DMS53 treated with DMSO at 0.1 percent for 48 hours (cell line): ENCODE results near the gene LAMB3.

ENCODE experiments used
- DNase-seq: peaks from one replicate; lab custom pipeline; 2025; ENCODE audit not compliant: unreplicated experiment; lab: John Stamatoyannopoulos, UW

Gene LAMB3

DNA sequence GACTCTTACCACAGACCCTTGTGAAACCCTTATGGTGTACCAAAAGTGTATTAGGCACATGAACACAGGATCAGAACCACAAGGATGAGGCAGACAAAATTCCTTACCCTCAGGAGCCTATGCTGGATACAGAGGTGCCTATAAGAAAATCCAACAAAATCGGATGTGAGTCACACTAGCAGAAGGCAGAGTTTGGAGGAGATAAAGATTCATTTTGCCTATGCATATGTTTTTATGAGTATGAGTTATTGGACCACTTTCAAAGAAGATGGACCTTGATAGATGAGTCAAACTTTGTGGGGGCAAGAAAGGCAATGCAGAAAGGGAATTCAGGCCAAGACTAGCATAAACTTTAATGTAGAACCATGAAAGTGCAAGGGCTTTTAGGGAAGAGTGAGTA lies 51.7 kb downstream of the LAMB3 start:
- DNase-seq: no peak

DNA sequence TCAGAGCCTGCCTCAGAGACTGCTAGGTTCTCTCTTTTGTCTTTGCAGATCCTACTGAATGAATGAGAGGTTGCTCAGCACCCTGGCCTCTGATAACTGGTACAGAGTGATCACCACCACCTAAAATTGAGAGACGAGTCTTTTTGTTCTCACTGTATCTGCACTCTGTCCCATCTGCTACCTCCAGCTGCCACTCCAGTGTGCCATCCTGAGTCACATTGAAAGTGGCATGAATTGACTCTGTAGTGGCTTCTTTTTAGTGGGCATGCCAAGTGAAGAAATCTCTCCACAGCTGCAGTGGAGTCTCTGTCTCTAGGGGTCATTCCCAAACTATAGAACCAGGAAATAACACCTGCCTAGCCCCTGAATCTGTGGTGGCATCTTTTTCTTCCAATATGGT lies 54.0 kb downstream of the LAMB3 start:
- DNase-seq: no peak

DNA sequence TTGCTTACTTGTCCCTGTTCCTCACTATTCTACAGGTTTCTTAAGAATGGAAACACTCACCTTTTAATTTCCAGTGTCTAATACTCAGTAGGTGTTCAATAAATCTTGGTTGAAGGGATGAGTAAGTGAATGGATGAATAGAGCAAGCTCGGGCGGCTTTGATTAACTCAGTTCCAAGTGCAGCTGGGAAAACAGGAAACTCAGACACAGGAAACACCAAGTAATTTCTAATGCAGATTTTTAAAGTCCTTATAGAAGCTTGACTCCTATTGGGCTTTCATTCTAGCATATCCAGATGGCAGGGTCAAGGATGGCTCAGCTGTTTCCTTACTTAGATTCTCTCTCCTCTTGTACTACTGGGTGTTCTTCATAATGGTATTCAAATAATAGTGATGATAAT lies 54.7 kb downstream of the LAMB3 start:
- DNase-seq: no peak

DNA sequence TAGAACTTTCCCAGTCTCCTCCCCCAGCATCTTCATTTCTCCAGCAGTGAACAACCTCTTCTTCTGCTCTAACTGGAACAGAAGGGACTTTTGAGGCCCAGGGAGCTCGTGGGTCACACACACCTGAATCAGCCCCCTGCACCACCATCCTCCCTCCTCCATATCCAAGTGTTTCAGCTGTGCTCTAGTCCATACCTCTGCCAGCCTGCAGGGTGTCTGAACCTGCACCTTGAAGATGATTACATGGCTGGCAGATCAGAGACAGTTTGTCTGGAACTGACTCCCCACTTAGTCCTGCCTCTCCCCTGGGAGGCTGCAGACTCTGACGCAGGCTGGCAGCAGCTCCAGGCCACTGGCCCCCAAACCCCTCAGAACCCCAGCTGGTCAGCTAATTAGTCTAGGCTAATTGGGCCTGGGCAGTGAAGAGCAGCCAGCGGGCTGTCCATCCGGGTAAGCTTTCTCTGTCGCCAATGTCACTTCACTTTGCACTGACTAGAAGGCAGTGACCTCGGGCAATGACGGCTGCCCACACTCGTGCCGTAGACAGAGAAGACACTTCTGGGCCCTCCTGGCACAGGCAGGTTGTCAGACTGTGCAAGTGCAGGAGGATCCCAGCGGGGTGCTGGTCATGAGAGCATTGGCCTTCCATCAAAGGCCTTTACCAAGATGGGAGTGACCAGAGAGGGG lies 56.5 kb downstream of the LAMB3 start:
- no peak for DNase-seq

DNA sequence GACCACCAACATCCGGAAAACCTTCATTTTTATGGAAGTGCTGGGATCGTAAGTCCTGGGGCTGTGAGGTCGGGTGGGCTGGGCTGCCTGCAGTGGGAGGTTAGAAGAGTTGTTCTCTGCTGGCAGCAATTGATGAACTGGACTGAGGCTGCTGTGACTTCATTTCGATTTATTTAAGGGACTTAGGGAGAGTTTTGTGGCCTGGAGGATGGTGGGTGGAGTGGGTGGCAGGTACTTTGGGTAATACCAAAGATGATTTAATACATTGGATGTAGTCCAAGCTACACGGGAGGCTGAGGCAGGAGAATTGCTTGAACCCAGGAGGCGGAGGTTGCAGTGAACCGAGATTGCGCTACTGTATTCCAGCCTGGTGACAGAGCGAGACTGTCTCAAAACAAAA lies 57.2 kb downstream of the LAMB3 start:
- DNase-seq: no peak

DNA sequence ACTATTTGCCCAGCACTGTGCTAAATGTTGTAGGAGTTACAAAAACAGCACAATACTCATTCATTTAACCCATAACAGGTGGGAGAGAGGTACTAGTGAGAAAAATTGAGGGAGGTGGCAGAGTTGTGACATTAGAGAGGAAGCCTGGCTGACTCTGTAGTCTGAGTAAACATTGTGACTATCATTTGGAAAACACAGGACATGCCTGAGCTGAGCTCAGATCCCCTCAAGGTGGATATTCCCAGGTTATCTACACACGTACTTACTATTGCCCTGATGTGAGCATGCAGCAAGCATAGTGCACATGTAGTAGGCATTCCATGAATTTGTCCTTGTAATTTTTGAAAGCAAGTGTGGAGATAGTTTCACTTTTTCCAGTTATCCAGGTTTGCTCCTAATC lies 57.8 kb downstream of the LAMB3 start:
- peak; percentile 32 for DNase-seq

DNA sequence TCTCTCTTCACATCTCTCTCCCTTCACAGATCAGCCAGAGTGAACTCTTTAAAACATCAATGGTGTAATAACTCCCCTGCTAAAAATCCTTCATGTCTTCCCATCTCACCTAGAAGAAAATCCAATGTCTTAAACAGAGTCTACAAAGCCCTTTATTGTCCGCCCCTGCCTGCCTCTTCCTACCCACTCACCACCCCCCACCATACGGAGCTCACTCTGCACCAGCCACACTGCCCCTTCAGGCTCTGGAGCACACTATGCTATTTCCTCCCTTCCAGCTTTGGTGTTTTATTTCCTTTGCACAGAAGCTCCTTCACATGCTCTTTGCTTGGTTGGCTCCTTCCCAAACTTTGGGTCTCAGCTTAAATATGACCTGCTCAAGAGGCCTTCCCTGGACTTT lies 58.5 kb downstream of the LAMB3 start:
- no peak for DNase-seq

DNA sequence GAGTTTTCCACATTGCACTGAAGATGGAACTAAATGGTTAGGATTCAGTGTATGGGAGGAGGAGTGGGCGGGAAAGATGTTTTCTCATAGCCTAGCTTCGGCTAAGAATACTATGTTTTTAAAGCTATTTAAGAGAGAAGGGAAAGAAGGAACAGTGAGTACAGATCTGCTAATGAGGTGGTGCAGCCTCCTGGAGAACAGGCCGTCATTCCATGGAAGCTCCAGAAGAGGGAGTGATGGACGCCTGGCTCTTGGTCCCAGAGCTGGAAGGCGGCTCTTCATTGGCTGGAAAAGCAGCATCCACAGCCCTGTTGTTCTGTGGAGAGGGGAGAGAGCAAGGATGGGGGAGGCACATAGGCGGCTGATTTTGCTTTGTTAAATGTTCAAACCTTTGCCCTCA lies 61.8 kb downstream of the LAMB3 start:
- peak; percentile 42 for DNase-seq

DNA sequence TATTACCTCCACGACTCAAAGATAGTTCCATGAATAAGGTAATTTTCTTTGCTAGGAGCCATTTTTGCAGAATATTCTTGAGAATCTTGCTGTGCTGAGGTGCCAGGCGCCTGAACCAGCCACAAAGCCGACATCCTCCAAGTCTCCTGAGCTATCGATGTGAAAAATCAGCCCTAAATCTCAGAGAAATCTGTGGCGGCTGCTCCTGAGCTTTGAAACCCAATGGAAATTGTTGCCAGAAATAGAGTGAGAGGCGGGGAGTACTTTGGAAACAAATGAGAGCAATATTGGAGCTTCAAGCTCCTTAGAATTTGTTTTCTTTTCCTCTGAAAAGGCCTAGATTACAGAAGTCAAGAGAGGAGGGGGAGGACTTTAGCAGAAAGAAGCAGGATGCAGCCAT lies 62.4 kb downstream of the LAMB3 start:
- DNase-seq: no peak

DNA sequence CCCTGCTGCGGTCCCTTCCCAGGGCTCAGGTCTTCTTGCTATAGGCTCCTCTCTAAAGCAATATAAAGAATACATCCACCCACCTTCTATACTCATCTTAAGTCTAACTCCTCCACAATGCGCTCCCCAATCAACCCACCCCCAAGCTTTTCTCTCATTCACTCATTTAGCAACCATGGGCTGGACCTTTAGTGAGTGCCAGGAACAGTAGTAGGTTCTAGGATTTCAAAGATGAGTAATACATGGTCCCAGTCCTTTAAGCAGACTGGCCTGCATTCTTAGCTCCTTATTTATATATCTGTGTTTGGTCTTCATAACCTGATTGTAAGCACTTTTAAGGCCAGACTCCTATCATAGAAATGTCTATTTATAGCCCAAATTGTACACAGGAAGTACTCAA lies 62.8 kb downstream of the LAMB3 start:
- no peak for DNase-seq

DNA sequence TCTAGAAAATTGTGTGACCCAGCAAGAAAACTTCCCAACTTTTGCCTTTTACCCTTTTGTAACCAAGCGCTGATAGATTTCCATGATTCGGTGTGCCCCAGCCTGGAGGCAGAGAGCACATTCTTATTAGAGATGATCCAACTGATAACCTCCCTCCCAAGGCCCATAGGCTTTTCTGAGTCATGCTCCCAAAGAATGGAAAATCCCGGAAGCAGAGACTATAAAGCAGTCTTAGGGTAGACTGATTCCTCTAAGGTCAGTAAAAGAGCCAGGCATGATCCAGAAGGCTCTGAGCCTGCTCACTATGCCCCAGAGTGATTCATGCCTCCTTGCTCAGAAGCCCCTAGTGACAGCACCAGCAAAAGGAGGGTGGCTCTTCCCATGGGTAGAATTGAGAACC lies 64.4 kb downstream of the LAMB3 start:
- no peak for DNase-seq

DNA sequence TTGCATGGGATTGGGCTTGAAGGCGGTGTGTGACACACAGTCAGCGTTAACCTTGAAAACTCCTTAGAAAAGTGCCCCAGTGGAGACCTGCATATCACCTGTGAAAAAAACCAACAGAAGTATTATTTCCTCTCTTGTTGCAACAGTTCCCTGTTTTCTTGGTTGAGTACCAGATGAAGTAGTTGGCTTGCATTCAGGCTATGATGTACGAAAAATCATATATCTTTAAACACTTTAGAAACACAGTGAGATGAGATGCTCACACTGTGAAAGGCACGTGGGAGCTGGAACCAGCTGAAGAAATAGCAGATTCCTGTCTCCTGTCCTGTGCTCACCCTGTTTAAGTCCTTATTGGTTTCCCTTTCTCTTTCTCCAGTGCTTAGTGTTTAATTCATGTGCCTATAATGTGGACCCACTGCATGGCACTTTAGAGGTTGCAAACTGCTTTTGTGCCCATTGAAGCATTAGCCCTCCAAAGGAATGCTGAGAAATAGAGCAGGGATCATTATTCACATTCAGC lies 65.9 kb downstream of the LAMB3 start:
- DNase-seq: no peak

DNA sequence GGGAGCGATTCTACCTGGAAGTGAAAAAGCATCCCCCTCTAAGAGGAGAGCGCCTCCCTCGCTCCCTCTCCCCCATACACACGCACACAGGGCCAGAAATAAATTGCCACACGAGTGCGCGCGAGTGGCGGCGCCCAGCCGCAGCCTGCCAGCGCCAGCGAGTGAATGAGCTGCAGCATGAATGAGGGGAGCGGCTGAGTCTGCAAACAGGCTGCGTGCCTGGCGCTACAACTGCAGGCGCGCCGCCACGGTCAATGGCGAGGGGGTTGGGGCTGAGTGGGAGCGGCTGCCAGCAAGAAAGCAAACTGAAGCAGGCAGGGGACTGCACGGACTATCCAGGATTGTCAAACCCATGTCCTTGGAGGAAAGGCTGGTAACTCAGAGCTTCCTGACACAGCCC lies 66.6 kb downstream of the LAMB3 start:
- DNase-seq: no peak

DNA sequence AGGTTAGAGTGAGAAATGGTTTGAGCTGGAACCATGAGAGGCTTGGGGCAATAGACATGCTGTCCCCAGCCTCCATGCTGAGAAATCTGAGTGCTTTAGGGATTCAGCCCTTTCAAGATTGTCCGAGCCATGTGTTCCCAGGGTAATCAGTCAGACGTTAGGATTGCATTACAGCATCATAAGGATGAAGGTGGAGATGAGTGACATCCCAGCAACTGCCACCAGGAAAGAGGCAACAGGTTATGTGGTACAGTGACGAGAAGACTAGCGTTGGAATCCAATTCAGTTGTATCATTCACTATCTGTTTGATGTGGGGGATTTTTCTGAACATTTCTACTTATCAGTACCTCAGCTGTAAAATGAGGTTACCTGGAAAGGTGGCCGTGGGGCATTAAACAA lies 67.0 kb downstream of the LAMB3 start:
- no peak for DNase-seq

DNA sequence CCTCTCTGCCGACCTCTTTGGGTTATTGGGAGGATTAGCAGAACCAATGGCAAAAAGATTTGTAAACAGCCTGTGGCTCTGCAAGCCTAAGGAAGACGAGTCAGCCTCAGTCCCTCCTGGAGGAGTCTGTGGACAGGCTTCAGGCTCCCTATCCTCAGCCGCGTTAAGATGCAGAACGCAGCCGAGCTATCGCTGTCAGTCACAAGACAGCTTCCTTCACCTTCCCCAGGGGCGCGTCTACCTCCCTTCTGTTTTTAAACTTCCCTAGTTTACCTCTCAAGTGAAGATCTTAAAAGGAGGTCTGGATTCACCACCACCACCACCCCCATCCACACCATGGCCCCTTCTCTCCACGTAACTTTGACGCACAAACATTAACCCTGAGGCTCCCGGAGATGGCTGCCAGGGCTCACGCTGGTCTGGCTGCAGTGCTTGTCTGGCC lies 68.0 kb downstream of the LAMB3 start:
- no peak for DNase-seq

DNA sequence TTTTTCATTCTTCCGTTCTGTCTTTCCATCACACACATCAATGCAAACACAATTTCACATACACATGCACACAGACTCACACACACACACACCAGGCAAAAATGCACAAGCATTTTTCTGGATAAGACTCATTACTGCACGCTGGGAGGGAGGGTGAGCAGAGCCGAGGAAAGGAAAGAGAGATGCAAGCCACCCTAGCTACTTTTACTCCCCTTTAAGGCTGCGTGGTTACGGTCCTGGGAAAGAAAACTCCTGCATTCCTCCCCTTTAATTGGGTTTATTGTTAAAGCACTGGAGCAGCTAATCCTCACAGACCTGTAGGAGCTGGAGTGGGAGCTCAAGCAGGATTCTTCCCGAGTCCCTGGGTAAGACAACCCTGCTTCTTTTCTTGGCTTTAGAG lies 68.8 kb downstream of the LAMB3 start, which contains the start of gene CAMK1G:
Gene CAMK1G, plus strand, starts transcription at position 307 of the 400 bp plus-strand sequence. CDS start 11,270 bp downstream, outside the sequence.
- DNase-seq: no peak

DNA sequence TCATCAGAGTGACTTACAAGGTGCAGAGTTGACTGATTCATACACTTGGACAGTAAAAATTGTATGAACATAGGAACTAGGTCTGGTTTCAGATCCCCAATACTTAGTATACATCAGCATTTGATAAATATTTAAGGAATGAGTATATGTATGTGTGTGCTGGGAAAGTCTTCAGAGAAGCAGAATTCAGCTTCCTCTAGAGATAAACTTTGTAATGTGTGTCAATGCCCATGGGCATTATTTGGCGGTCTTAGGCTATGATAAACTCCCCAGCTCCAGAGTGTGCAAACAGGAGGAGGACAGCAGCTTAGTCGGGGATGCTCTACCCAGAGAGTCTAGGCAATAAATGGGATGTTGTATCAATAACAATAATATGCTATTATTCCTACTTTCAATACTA lies 71.6 kb downstream of the LAMB3 start:
- DNase-seq: no peak

DNA sequence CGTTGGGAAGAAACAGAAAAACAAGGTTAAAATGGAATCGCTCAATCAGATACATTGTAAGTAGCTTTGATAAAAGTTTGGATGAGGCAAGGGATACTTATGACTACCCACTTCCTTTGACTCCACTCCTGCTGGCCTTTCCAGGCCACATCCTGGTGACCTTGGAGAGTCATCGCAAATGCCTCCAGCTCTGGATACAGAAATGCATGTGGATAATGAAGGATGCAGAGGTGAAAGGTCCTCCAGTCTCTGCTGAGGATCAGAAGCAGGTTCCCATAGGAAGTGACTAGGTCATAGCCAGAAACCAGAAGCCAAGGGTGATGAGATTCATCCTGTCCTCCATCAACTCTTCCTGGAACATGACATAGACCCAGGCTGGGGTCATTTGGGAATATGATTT lies 74.9 kb downstream of the LAMB3 start:
- DNase-seq: no peak

DNA sequence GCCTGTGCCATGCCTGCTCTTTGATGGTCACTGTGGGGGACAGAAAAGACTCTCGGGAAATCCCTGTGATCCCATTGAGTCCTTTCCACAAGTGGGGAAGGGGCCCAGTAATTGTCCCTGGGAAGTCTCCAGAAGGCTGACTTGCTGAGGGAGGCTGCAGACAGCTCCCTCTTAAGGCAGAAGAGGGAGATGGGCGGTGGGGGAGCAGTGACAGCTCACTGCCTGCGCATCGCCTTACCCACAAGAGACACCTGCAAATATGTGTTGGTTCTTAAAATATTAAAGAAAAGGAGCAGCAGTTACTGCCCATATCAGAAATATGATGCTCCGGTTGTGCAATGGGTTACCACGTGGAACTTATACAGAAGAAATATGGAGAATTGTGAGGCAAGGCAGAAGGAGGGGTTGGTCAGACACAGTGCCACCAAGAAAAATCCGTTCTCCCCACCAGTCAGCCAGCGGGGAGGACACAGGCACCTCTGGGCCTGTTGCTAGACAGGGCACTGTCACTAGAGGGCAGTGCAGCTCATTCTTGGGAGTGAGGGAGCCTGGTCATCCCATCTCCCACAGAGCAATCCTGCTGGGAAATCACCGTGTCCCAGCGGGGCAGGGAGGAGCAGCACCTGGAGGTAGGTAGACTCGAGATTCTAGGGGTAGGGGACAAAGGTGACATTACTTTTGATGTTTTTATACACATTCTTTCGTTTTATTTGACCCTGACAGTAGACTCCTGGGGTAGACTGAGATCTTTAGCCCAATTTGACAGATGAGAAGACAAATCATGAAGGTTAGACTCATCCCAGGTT lies 75.6 kb downstream of the LAMB3 start:
- peak; percentile 62 for DNase-seq

DNA sequence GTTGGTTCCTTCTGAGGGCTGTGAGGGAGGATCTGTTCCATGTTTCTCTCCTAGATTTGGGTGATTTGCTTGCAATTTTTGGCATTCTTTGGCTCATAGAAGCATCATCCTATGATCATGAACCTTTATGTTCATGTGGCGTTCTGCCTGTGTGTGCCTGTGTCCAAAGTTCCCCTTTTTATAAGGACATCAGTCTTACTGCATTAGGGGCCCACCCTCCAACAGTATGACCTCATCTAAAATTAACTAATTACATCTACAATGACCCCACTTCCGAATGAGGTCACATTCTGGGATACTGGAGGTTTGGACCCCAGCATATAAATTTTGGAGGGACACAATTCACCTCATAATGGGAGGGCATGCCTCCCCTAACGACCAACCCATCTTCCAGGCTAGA lies 81.5 kb downstream of the LAMB3 start:
- no peak for DNase-seq

DNA sequence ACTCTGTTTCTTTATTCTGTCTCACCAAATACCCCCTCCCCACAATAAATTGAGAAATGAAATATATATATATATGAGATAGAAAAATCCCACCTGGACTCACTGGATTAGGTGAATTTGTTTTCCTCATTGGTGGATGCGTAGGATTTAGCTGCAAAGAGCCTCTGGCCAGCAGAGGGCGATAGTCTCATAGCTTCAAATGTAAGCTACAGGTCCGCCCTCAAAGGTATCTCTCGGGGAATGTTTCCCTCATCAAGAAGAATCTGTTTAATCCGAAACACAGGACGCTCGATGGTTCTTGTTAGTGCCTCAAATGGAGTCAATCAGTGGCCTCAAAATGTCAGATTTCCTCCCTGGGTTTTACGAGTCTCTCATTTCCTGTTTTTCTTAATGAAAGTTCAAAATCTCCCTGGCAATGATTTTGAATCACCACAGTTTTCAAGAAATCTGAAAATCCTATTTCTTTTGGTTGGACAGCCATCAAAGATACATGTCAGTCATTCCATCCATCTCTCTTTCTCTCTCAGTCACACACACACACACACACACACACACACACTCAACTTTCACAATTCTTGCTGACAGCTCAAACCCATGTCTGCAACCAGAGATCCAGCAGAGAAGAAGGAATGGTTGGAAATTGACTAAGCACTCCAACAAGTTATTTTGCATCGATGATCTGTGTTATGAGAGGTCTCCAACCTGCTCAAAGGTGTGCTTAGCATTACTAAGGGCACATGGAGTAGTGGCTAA lies 82.6 kb downstream of the LAMB3 start:
- DNase-seq: peak; percentile 89
